Measurements from ENCODE around the gene TBC1D3I.

Gene TBC1D3I

DNA sequence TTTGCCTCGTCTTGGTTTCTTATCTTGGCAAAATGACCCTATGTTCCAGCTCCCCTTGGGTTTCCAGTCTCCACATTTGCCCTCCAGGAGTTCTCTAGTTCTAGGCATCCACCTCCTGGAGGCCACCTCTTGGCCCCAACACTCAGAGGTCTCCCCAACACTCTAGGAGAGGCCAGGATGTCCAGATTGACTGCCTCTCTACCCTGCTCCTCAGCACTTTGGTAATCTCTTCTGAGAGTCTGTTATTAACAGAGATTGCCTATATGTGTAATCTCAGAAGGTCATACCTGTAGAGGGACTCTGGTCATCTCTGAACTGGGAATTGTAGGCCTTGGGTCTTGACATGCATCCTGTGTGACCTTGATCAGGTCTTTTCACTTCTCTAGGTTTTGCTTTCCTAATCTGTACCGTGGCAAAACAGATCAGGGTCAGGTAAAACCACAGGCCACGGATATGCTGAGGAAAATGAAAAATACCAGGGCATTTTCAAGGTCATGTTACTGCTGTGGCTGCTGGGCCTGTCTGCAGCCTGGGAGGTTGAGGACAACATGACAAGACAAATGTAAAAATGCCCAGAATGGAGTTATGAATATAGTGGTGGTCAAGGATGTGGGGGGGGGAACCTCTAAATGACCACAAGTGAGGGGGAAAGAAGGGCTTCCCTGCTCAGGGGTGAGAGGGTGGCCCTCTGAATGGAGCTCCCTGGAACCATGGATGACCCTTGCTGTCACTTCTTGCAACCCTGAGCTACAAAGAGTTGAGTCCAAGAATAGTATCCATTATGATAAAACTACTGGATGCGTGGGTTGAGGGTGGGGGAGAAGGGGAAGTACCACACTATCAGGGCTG, 58.5 kb downstream of the TBC1D3I start:
- Mint-ChIP-seq H3K4me3 (no peak overlapping the region), H3K27ac (no peak overlapping the region), H3K9me3 (no peaks in the 10 kb centered on the region), H3K4me1 (peaks cover 5% of the 10 kb centered on the region), H3K36me3 (ENCODE audit: low read depth) (no peaks in the 10 kb centered on the region), H3K27me3 (ENCODE audit: low read depth) (peaks cover 10% of the 10 kb centered on the region)
- TF ChIP-seq, protein P1, sequence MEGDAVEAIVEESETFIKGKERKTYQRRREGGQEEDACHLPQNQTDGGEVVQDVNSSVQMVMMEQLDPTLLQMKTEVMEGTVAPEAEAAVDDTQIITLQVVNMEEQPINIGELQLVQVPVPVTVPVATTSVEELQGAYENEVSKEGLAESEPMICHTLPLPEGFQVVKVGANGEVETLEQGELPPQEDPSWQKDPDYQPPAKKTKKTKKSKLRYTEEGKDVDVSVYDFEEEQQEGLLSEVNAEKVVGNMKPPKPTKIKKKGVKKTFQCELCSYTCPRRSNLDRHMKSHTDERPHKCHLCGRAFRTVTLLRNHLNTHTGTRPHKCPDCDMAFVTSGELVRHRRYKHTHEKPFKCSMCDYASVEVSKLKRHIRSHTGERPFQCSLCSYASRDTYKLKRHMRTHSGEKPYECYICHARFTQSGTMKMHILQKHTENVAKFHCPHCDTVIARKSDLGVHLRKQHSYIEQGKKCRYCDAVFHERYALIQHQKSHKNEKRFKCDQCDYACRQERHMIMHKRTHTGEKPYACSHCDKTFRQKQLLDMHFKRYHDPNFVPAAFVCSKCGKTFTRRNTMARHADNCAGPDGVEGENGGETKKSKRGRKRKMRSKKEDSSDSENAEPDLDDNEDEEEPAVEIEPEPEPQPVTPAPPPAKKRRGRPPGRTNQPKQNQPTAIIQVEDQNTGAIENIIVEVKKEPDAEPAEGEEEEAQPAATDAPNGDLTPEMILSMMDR (IDR thresholded peaks at IDR 0.05; ENCODE audit: unreplicated experiment in 3 of 3) = no peak

DNA sequence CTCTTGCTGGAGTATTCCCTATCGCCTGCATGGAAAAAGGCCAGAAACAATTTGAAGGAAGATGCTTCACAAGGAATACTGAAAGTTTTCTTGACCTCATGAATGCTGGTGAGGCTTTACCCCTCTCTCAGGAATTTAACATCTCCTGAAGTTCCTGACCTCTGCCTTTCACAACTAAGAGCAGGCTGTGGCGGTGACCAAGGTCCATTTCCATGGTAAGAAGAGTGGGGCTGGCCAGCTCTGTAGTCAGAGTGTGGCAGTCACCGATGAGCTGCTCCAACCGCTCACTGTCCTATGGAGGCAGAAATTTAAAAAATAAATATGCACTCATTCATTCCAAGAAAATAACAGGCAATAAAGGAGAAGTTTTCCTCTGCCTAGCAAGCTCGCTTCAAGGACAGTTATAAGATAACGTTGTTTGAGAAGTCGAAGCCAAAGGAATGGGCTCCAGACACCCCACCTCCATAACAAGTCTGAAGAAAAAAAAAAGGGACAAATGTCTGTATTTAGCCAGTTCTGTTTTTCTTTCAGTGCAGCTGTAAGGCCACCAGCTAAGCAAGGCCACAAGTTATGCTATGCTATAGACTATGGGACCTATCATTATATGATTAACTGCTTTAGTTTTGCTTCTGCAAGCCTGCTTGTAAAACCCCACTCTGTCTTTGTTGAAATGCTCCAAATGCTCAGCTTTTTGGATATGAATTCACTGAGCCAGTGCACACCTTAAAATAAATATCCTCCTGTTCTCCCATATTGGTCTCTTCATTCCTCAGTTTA, 59.5 kb downstream of the TBC1D3I start:
- TF ChIP-seq, protein P1 (IDR thresholded peaks at IDR 0.05; ENCODE audit: unreplicated experiment in 3 of 3) = no peak
- H3K36me3 Mint-ChIP-seq (ENCODE audit: low read depth) = no peaks in the 10 kb centered on the region
- no peak overlapping the region for H3K27ac Mint-ChIP-seq
- H3K4me3 Mint-ChIP-seq = no peak overlapping the region
- peaks cover 5% of the 10 kb centered on the region for H3K4me1 Mint-ChIP-seq
- H3K9me3 Mint-ChIP-seq = no peaks in the 10 kb centered on the region
- peaks cover 6% of the 10 kb centered on the region for H3K27me3 Mint-ChIP-seq (ENCODE audit: low read depth)
